ENCODE data around the gene LPP.

Gene LPP

DNA sequence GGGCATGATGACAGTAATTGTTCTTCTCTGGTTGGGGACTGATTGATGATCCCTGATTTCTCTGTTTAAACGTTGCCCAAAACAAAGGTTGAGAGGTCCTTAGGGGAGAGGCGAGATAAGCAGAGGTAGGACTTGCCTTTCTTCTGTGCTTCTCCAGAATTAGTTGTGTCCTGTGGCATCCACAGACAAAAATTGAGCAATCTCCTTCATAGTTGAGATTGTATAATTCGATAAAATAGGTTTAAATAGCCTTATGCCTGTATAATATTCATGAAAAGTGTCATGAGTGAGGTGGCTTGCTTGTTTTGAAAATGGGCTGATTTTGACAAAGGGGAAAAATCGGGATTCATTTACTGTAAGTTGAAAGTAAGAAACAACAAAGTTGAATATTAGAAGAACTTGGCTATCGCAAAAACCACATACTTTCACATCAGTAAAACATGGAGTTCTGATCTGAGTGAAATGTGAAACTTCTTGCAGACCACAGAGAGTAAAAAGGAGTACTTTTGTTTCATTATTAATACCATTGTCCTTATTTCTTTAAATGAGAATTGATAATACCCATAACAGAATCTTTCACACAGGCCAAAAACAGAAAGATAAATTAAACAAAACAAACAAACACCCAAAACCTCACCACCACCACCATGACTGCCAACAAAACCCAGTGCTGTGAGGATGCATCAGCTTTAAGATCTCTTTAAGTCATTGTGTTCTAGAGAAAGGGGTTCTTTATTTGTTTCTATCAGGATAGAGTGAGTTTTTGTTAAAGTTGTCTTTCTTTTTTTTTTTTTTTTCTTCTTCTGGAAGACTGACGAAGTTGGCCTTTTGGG lies 155.7 kb downstream of the LPP start:
- DNase-seq = no peak

DNA sequence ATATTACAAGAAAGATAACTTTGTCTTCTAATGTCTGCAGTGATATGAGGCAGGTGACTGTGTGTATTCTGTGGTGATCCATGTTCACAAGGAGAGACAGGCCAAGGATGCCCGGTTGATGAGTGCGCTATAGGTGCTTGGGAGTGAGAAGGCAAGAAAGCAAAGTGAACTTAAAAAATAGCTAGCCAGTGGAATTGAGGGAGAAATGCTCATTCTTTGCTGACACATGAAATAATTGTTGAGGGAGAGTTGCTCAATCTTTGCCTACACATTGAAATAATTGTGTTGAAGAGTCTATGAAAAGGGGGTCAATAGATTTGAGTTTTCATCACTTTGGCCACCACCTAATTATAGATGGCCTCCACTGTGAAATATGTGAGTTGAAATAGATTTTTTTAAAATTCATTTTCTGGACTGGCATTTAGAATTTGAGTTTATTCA lies 156.3 kb downstream of the LPP start:
- no peak for DNase-seq

DNA sequence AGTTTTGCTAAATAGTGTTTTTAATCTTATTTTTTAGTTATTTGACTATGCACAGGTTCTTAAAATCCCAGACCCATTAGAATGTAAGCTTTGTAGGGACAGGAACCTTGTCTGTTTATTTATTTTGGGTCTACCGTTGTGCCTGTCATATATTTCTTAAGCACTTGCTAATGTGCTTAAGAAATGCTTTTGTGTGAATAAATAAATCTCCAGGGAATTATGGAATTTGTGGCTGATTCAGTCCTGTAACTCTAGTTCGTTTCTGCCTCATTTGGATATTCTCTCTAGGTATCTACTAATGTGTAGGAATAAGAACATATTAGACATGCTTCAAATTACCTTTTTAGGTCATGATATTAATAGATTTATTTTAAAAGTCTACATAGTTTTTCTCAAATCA lies 161.6 kb downstream of the LPP start:
- no peak for DNase-seq

DNA sequence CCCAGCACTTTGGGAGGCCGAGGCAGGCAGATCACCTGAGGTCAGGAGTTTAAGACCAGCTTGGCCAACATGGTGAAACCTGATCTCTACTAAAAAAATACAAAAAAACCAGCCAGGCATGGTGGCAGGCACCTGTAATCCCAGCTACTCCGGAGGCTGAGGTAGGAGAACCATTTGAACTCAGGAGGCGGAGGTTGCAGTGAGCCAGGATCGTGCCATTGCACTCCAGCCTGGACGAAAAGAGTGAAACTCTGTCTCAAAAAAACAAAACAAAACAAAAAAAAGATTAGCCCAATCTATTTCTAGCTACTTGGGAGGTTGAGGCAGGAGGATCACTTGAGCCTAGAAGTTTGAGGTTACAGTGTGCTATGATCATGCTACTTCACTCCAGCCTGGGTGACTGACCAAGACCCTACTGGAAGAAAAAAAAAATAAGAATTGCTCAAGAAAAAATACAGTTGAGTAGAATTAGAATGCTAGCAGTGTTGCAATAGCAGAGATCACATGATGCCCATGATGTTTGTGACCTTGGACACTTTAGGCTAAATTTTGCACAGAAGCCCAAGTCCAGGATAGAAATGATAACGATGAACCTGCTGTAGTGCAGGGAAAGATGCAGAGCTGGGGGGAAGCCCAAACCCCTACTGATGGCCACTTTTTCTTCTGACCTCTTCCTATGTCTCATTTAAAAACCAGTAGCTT lies 162.2 kb downstream of the LPP start:
- DNase-seq = no peak

DNA sequence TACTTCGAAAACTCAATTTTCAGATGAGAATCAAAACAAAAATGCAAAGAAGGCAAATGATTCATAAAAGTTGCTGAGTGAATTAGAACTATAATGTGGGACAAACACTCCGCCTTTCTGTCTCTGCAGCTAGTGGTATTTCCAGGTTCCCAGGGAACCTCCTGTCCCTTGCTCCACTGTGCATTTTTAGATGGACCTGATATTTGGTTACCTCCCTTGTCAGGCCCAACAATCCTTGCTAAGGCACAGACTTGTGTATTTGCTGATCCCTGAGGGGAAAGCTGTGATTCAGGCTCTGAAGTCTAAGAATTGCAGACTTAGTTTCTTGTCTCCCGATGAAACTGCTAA lies 162.7 kb downstream of the LPP start:
- no peak for DNase-seq

DNA sequence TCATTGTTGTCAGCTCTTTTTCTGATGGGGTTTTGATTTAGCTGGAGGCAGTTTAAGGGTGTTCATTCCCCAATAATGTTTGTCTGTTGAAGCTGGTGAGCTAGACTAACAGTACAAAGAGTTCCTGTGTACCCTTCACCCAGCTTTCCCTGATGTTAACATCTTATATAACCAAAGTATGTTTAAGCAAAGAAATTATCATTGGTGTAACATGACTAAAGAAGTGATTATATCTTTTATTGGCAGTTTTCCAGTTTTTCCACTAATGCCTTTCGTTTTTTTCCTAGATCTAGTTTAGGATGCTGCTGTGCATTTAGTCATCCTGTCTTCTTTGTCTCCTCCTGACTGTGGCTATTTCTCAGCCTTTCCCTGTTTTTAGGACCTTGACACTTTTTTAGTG lies 165.6 kb downstream of the LPP start:
- DNase-seq = no peak

DNA sequence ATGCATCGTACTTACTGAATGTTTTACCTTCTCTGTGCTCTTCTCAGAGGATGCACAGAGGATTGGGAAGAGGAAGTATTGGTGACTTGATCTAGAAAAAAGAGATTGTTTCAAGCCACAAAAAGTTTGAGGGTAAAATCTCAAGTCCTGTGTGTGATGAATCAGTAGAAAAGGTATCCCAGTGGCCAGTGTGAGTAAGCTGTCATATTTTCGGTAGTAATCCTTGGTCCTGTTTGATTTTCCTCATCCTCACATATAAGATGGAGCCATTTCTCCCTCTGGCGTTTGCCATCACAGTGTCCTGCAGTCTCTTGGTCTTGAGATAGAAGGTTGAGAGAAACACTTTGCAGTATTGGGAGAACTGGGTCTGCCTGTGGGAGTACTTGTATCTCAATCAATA lies 166.8 kb downstream of the LPP start:
- DNase-seq = no peak

DNA sequence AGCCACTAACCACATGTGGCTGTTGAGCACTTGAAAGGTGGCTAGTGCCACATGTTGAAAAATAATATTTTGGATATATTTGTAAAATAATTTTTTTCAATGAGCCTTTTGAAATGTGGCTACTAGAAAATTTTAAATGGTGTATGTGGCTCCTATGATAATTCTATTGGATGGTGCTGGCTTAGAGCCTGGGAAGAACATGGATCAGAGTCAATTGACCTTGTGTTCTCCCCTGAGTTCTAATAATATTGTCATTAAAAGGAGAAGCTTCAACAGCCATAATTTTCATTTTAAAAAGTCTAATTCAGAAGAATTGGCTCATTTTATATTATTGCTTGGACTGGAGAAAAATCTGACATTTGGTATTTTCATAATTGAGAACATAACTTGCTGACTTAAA lies 167.3 kb downstream of the LPP start:
- no peak for DNase-seq

DNA sequence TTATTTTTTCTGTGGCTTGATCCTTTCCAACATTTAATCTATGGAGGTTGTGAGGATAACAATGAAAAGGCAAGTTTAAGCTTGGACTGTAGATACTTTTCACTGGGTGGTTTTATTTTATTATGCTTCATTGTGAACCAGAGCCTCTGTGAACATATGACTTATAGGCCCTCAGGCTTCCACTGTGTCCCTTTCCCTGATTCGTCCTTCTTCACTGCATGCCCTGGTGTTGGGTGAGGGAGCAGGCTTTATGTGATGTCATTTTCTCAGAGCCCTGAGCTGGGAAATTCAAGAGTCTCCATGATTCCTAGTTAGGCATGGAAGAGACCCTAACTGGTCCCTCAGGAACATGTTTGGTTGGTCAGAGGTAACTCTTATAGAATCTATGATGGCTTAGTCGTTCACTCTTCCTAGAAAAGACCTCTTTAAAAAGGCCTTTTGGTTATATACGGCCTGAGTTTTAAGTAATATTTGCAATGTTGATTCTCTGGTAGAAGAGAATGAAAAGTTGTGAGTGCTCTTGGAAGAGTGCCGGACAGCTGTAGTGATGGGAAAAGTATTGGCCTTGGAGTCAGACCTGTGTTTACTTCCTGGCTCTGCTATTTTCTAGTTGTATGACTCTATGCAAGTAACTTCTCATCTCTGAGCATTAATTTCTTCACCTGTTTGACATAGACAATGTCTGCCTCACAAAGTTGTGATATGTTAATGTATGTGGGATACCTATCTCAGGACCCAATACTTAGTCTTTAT lies 168.4 kb downstream of the LPP start:
- DNase-seq = no peak

DNA sequence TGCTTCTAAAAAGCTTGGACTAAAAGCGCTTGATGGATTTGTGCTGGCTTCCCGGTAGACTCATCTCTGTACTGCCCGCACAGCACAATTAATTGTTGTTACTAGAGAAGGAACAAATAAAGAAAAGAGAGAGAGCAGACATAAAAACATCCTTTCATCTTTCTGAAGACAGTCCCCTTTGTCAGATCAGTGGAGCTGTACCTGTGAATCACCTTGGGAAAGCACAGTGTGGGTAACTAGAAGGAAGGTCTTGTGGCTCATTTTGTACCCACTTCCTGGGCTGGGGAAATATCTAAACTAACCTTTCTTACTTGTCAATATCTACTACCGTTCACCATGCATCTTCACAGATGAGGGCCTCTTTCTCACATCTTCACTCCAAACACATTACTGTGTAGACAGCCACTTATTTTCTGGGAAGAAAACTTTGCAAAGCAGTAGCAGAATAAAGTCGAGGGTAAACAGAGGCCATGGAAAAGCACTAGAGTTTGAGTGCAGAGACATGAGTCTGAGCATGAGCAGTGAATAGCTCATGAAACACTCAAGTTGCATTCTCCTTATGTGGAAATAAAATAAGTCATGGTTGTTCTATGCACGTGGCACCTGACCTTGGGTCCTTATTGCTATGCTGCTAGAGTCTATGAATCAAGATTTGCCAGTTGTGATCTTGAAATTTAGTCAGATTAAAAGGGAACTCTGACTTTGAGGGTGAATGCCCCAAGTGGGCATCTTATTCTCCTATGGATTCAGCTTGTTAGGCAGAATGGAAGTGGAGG lies 169.3 kb downstream of the LPP start:
- no peak for DNase-seq

DNA sequence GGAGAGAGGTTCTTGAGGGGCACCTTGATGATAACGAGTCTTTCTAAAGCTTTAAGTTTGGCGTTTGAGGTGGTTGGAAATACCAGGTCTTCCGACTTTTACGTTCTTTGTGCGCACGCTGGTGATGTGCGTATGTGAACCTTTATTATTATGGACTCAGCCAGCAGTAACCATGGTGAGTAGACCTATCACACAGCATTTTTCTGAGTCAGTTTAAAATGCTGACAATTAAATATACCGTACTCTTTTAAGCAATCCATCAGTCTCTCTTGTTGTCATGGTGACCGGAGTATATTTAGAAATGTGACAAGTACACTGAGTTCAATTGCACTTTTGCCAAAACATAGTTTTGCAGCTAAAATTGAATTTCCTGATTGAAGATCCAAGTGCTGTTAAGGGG lies 172.2 kb downstream of the LPP start:
- no peak for DNase-seq

DNA sequence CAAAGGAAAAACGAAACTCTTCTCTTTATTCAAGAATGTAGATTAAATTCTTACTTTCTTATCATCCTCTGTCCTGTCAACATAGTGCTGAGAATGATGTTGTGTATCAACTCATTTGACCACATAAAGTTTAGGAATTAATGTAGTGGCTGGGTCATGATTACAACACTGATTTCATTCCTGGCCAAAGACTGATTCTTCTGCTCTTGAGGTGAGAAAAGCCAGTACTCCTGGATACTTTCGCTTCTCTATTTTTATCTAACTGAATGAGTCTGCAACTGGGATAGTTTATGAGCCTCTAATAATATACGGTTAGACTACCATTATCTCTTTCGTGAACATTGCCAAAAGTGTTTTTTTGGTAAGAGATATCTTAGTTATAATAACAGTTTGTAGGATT lies 173.0 kb downstream of the LPP start:
- no peak for DNase-seq

DNA sequence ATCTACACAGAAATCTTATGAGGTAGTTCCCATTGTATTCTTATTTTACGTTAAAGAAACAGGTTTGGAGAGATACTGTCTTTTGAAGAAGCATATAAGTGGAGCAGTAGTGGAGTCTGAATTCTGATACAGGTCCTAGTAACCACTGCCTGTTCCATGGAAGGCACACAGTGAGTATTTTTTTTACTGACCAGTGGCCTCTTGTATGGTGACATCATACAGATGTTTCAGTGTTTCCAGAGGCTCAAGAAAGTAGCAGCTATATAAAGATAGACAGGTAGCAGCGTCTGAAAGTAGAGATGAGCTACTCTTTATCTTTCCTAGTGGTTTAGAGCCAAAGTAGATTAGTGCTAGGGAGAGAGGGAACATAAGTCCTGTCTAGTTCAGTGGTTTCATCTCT lies 173.5 kb downstream of the LPP start:
- DNase-seq = no peak

DNA sequence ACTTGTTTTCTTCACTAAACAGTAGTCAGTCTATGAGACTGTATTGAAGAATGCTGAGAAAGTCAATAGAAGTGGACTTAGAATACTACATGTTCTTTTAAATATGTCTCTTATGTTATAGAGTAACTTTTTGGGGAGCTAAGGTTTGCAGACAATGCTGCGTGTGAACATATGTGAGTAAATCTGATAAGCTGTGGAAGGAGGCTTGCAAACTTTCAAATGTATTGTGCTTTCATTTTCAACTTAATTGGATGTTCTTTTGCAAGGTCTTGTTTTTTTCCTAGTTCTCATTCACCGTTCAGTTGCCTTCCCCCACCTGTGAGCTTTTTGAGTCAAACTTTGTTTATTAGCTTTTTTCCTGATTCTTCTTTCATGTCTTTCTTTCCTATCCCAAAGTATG lies 176.2 kb downstream of the LPP start:
- DNase-seq = no peak

DNA sequence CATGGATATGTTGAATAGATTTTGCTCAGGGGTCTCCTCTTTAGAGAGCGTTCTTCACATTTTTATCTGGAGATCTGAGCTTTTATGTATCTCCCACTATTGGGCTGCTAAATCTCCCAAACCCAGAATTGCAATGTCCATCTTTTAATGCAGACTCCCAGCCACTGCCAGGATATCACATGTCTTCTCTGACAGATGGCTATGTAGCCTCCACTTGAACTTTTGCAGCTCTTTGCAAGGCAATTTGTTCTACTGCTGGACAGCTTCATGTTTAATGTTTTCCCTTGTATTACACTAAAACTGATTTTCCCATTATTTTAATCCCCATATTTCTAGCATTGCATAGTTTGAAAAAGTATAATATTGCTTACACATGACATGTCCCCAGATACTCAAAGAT lies 177.2 kb downstream of the LPP start:
- DNase-seq = no peak

DNA sequence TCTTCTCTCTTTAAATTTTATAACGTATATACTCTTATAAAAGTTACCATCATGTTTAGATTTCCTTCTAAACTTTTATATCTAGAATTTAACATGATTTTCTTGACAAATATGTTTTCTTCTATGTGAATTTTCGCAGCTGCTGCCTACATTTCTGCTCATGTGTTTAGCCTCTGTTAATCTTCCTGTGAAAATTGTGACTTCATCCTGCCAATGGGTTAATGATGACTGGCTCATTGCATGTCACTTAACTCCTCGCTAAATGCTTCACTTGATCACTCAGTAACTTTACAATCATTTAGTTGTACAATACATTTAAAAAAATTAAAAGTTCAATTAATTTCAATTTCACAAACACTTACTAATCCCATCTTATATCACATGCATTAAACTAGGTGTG lies 178.1 kb downstream of the LPP start:
- no peak for DNase-seq

DNA sequence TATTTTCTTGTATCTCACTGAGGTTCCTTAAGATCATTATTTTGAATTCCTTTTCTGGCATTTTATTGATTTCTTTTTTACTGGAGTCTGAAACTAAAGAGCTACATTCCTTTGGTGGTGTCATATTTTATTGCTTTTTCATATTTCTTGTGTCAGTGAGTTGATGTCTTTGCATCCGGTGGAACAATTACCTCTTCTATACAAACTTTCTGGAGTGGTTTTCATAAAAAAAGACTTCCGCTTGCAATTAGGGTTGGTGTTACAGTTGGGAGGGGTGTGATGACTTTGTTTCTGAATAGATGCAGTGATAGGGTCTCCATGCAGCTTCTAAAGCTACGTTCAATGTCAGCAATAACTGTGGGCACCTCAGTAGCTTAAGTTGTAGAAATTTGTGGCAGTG lies 181.7 kb downstream of the LPP start:
- DNase-seq = no peak

DNA sequence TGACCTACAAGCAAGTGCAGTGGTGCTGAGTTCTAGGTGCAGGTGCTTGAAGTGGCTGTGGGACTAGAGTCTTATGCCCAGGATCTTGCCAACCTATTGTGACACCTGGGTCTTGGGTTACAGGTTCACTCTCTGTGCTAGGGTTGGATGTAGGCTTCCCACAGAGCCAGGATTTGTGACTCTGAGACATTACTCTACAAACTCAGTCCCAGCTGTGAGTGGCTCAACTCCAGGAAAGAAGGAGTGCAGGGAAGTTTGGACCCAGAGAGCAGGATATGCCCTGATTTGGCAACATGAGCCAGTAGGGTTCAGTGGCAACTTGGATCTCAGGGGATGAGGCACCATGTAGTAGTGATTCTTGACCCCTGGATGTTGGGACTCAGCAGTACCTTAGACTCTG lies 182.2 kb downstream of the LPP start:
- DNase-seq = no peak

DNA sequence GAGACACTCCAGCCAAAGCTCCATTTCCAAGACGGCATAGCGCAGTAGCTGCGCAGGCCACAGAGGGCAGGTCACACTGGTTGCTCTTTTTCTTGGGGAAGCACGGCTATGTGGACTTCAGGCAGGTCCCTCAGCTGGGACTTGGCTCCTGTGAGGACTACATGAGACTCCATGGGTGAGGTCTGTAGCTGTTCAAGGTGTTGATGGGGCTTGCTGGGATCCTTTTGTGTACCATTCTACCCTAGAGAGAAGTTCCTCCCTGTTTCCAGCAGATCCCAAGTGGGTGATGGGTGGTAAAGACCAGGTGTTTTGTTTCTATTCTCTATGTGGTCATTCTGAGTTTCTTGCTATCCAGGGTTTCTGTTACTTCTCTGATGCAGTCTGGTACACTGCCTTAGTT lies 183.3 kb downstream of the LPP start:
- no peak for DNase-seq

DNA sequence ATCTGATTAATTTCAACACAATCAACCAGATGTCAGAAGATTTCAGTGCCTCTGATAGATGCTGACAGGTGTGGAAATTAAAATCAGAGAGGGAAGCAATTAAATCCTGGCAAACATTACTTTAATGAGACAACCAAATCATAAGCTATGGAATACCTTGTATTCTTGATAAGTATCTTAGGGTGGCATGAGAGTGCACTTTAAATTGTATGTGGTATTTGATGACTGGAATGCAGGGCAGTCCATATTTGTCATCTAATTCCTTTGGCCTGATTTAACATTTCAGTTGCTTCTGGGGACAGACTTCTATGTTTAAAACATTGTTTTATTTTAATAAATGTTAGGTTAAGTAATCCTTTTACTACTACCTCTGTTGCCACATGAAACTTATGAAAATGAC lies 184.1 kb downstream of the LPP start:
- no peak for DNase-seq

DNA sequence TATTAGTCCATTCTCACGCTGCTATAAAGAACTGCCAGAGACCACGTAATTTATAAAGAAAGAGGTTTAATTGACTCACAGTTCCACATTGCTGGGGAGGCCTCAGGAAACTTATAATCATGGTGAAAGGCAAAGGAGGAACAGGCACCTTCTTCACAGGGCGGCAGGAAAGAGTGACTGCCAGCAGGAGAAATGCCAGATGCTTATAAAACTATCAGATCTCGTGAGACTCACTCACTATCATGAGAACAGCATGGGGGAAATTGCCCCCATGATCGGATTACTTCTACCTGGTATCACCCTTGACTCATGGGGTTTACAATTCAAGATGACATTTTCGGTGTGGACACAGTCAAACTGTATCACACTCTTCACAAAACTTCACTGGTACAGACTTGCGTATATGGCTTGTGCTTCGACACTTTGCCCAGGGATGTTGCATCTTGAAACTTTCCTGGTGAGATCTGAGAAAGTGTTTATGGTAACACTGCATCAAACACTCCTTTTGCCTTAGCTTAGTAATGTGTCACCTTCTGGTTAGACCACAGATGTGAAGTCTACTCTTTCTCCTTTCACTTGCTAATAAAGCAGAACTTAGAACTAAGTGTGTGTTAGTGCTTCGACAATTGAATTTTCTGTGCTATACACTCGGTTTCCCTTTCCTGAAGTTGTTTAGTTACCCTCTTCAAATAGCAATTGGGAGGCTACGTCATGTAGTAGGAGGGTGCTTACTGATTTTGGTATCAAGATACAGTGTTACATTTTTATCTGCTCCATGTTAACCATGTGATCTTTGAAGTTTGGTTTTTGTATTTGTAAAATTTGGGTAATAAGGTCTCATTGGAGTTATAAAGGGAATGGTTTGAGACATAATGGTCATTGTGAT lies 185.7 kb downstream of the LPP start:
- DNase-seq = no peak

DNA sequence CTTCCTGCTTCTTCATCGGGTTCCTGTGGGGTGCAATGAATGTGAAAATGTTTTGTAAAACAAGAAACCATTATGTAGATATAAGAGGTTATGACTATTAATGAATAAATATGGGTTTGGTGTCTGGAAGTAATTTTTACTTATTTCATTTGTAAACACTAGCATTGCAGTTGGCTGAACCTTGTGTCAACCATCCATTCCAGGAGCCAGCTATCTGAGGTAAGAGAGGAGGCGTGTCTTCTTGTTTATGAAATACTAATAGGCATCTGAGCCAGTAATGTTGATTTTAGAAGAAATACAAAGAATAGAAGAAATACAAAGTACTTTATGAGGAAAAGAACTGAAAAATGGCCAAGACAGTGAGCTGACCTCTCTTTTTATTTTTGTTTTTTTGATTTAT lies 187.5 kb downstream of the LPP start:
- DNase-seq = no peak

Data from NCI-H2081 (cell line).